IMR-90 (cell line): ENCODE data around the gene GNL1. TPM values are rescaled to one million over a fixed set of nuclear protein-coding genes. Genes with fewer than 3 reads are reported as not detected.

ENCODE experiments used
- ATAC-seq: fragments of 200-7000 bp; cut with Tn5 transposase; 2 replicates; pipeline ENCODE4 v1.9.1; 2020; ENCODE audit warnings: low read depth, mild to moderate bottlenecking, moderate library complexity
- BruUV-seq: library from RNA; stranded (reverse); fragments of 400-500 nt; replicated peaks from 2 replicates; lab custom pipeline; 2021; lab: Mats Ljungman, UMichigan
- CTCF ChIA-PET: fragments of 300-600 bp; formaldehyde crosslinking; extraction: SDS; loops from one replicate; lab custom pipeline; 2021; ENCODE audit warnings: antibody characterized with exemption; lab: Yijun Ruan, JAX
- POLR2A ChIA-PET: fragments of 300-600 bp; sonication (Branson Sonifier 250); formaldehyde crosslinking; loops from one replicate; lab custom pipeline; 2022; ENCODE audit warnings: antibody characterized with exemption; ENCODE audit not compliant: unreplicated experiment; lab: Charles Lee
- DNase-seq: peaks from one replicate; pipeline ENCODE4 v3.0.0; 2013
- H2AFZ ChIP-seq: replicated peaks from 2 replicates; pipeline ENCODE3; 2013; ENCODE audit warnings: low read length, mild to moderate bottlenecking; ENCODE audit not compliant: poor library complexity
- H2AK5ac ChIP-seq: 2 replicates; pipeline ENCODE4 v1.6.1; 2013; ENCODE audit warnings: low read depth, low read length, inconsistent platforms
- H2AK9ac ChIP-seq: replicated peaks from 2 replicates; pipeline ENCODE3; 2013; ENCODE audit warnings: mild to moderate bottlenecking, low read depth, low read length, moderate library complexity; ENCODE audit not compliant: poor library complexity
- H2BK120ac ChIP-seq: 2 replicates; pipeline ENCODE4 v1.6.1; 2013; ENCODE audit warnings: low read depth, low read length, inconsistent platforms
- H2BK15ac ChIP-seq: 3 replicates; pipeline ENCODE4 v1.6.1; 2013; ENCODE audit warnings: low read depth, low read length, inconsistent platforms
- H2BK20ac ChIP-seq: 2 replicates; pipeline ENCODE4 v1.6.1; 2013; ENCODE audit warnings: low read depth, mild to moderate bottlenecking, inconsistent platforms, low read length, moderate library complexity
- H2BK5ac ChIP-seq: 2 replicates; pipeline ENCODE4 v1.6.1; 2013; ENCODE audit warnings: mild to moderate bottlenecking, low read depth, low read length, inconsistent platforms; ENCODE audit not compliant: poor library complexity, severe bottlenecking
- H3K14ac ChIP-seq: replicated peaks from 2 replicates; pipeline ENCODE4 v1.6.1; 2013; ENCODE audit warnings: low read depth, low read length, inconsistent platforms
- H3K18ac ChIP-seq: 2 replicates; pipeline ENCODE4 v1.6.1; 2013; ENCODE audit warnings: low read depth, low read length, control low read depth
- H3K23ac ChIP-seq: 2 replicates; pipeline ENCODE4 v1.6.1; 2013; ENCODE audit warnings: low read depth, low read length, inconsistent platforms
- H3K27ac ChIP-seq: 2 replicates; pipeline ENCODE4 v1.5.1; 2013; ENCODE audit warnings: mild to moderate bottlenecking, control low read depth, low read length; ENCODE audit not compliant: insufficient read depth
- H3K27me3 ChIP-seq: 2 replicates; pipeline ENCODE4 v1.6.1; 2013; ENCODE audit warnings: low read length; ENCODE audit not compliant: control insufficient read depth, insufficient read depth
- H3K36me3 ChIP-seq: 2 replicates; pipeline ENCODE4 v1.6.1; 2013; ENCODE audit warnings: low read length, mixed read lengths; ENCODE audit not compliant: control insufficient read depth, insufficient read depth
- H3K4ac ChIP-seq: 2 replicates; pipeline ENCODE4 v1.6.1; 2013; ENCODE audit warnings: low read depth, low read length, inconsistent platforms
- H3K4me1 ChIP-seq: 2 replicates; pipeline ENCODE4 v1.6.1; 2013; ENCODE audit warnings: low read length, mixed read lengths; ENCODE audit not compliant: control insufficient read depth, insufficient read depth
- H3K4me2 ChIP-seq: 2 replicates; pipeline ENCODE4 v1.6.1; 2013; ENCODE audit warnings: low read depth, mild to moderate bottlenecking, control low read depth, low read length, moderate library complexity
- H3K4me3 ChIP-seq: 2 replicates; pipeline ENCODE4 v1.5.1; 2013; ENCODE audit warnings: low read depth, mild to moderate bottlenecking, control low read depth, low read length, moderate library complexity; ENCODE audit not compliant: insufficient read depth
- H3K56ac ChIP-seq: 2 replicates; pipeline ENCODE4 v1.6.1; 2013; ENCODE audit warnings: low read length, inconsistent platforms; ENCODE audit not compliant: insufficient read depth; ENCODE audit errors: extremely low read depth
- H3K79me1 ChIP-seq, 2 experiments: 2 replicates each; pipeline ENCODE4 v1.6.1; 2013; ENCODE audit warnings: low read length in 2 of 2, inconsistent platforms in 1 of 2, low read depth in 1 of 2
- H3K9ac ChIP-seq: 2 replicates; pipeline ENCODE4 v1.6.1; 2013; ENCODE audit warnings: low read depth, low read length, control low read depth
- H3K9me1 ChIP-seq: 2 replicates; pipeline ENCODE4 v1.6.1; 2013; ENCODE audit warnings: low read length, inconsistent platforms; ENCODE audit not compliant: insufficient read depth
- H3K9me3 ChIP-seq: 2 replicates; pipeline ENCODE4 v1.6.1; 2013; ENCODE audit warnings: low read length; ENCODE audit not compliant: control insufficient read depth, insufficient read depth
- H4K20me1 ChIP-seq: 2 replicates; pipeline ENCODE4 v1.6.1; 2013; ENCODE audit warnings: low read length, inconsistent platforms; ENCODE audit not compliant: insufficient read depth
- H4K5ac ChIP-seq: 2 replicates; pipeline ENCODE4 v1.6.1; 2013; ENCODE audit warnings: mild to moderate bottlenecking, low read depth, low read length, control low read depth
- H4K8ac ChIP-seq, 2 experiments: 2 replicates each; pipeline ENCODE4 v1.6.1; 2013; ENCODE audit warnings: low read depth in 2 of 2, low read length in 2 of 2, control low read depth in 1 of 2, inconsistent platforms in 1 of 2
- H4K91ac ChIP-seq: 2 replicates; pipeline ENCODE4 v1.6.1; 2013; ENCODE audit warnings: low read depth, low read length, inconsistent platforms; ENCODE audit not compliant: insufficient read depth
- BHLHE40 ChIP-seq: fragments of 150-350 bp; IDR thresholded peaks from 2 replicates; pipeline ENCODE4 v1.6.1; 2016; ENCODE audit warnings: mild to moderate bottlenecking, low read depth, low read length
- CEBPB ChIP-seq: IDR thresholded peaks from 2 replicates; pipeline ENCODE4 v1.6.1; 2012; ENCODE audit warnings: low read depth, low read length, improper control_type of control experiment
- MXI1 ChIP-seq: IDR thresholded peaks from 2 replicates; pipeline ENCODE4 v1.6.1; 2012; ENCODE audit warnings: low read depth, mild to moderate bottlenecking, low read length, moderate library complexity, borderline replicate concordance
- NFE2L2 ChIP-seq: fragments of 150-350 bp; IDR thresholded peaks from 2 replicates; pipeline ENCODE4 v1.6.1; 2016; ENCODE audit warnings: low read depth, mild to moderate bottlenecking, low read length
- POLR2A ChIP-seq: IDR thresholded peaks from 2 replicates; pipeline ENCODE4 v1.6.1; 2012; ENCODE audit warnings: mild to moderate bottlenecking, low read depth, low read length
- RAD21 ChIP-seq: IDR thresholded peaks from 2 replicates; pipeline ENCODE4 v1.6.1; 2012; ENCODE audit warnings: low read length, improper control_type of control experiment
- RFX5 ChIP-seq: IDR thresholded peaks from 2 replicates; pipeline ENCODE4 v1.8.0; 2012; ENCODE audit warnings: low read depth, mild to moderate bottlenecking, low read length, moderate library complexity
- WGBS, 2 experiments: methylation state at CpG; one replicate each; pipeline versions ENCODE4 v1.1.5 to v1.1.7; 2013; ENCODE audit warnings: missing lambda C conversion rate in 2 of 2; ENCODE audit not compliant: insufficient read length in 1 of 2; ENCODE audit errors: extremely low coverage in 2 of 2; 5-methylcytosine and 5-hydroxymethylcytosine counted together
- dilution Hi-C: fragments of 300-500 bp; cut with HindIII; formaldehyde crosslinking; loops from one replicate; pipeline ENCODE4 v1.14.3; 2018; ENCODE audit warnings: low sequenced_read_pairs; ENCODE audit not compliant: unreplicated experiment
- in situ Hi-C: fragments of 300-500 bp; cut with MboI; formaldehyde crosslinking; loops from 3 replicates; pipeline ENCODE4 v1.14.3; 2019; ENCODE audit warnings: low sequenced_read_pairs, inconsistent platforms, mixed read lengths
- intact Hi-C: fragments of 100-400 bp; cut with micrococcal nuclease; formaldehyde crosslinking; loops from 2 replicates; pipeline ENCODE4 v1.10.0; 2022
- polyA plus RNA-seq, 3 experiments: library from polyadenylated mRNA; depleted of rRNA; stranded (reverse); fragments of >200 nt; gene quantifications; 2 replicates each; pipeline ENCODE4 v1.2.3, GENCODE V29; 2012; ENCODE audit warnings: low replicate concordance in 1 of 3
- total RNA-seq: library from RNA; depleted of rRNA; stranded (reverse); fragments of >200 nt; gene quantifications from 2 replicates; pipeline ENCODE4 v1.2.3, GENCODE V29; 2012
- TF ChIP-seq, protein P1 (sequence below): fragments of 150-350 bp; IDR thresholded peaks from 2 replicates; pipeline ENCODE4 v1.6.1; 2017; ENCODE audit warnings: mild to moderate bottlenecking, antibody characterized with exemption, low read length, low read depth

The GNL1 gene
- total and polyA plus RNA-seq, 2 of the 4 experiments (the other 2 are of a cell fraction) = 40.5 to 44.0 TPM

DNA sequence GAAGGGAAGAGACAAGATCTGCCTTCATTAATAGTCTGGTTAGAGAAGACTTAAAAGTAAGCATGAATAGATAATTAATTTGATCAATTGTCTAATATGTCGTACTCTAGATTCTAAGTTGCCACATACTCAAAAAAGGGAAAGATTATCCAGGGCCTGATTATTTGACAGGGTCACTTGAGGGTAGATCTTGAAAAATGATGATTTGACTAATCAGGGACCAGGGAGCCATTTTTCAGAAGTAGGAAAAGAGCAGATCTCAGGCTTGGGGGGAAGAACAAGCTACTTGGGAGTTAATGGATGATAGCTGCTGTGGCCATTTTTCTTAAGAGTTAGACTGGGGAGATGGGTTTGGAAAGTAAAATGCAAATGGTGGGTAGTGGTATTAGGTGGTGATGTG is 36.0 kb upstream of the GNL1 start:
- no TSS peak for BruUV-seq
- intact Hi-C loops = no loop called here

More for the DNA sequence above, 36.0 kb upstream of the GNL1 start:
- Histone ChIP-seq H4K5ac (no peak overlapping the region), H4K91ac (no peak overlapping the region), H3K27ac (no peak overlapping the region), H3K4me3 (no peak overlapping the region), H3K56ac (no peak overlapping the region), H3K27me3 (no peaks in the 10 kb centered on the region), H2BK20ac (no peak overlapping the region), H3K4me2 (no peak overlapping the region), H2AK5ac (no peak overlapping the region), H2BK120ac (no peak overlapping the region), H3K18ac (no peak overlapping the region), H3K23ac (no peak overlapping the region), H3K4ac (no peak overlapping the region), H3K9ac (no peak overlapping the region), H2BK15ac (no peak overlapping the region), H3K4me1 (peaks cover 7% of the 10 kb centered on the region), H3K14ac (no peak overlapping the region), H3K79me1 (peaks cover 16 to 18% of the 10 kb centered on the region in 2 experiments), H3K36me3 (peaks cover 44% of the 10 kb centered on the region), H2AFZ (no peak overlapping the region), H3K9me1 (no peaks in the 10 kb centered on the region; the same call in 1 of the 2 replicates), H2AK9ac (no peak overlapping the region), H4K20me1 (peaks cover 5% of the 10 kb centered on the region), H2BK5ac (no peak overlapping the region), H3K9me3 (no peaks in the 10 kb centered on the region), H4K8ac (no peak overlapping the region)
- DNase-seq (no peak), ATAC-seq (no peak)
- ChIA-PET CTCF (interaction anchor here (1.5 kb wide), 1 partner anchor 51 kb away, joined by 4 read pairs; no protein-coding TSS in a partner anchor), POLR2A (no interaction called here)
- TF ChIP-seq MXI1 = no peak
- TF ChIP-seq, protein P1, sequence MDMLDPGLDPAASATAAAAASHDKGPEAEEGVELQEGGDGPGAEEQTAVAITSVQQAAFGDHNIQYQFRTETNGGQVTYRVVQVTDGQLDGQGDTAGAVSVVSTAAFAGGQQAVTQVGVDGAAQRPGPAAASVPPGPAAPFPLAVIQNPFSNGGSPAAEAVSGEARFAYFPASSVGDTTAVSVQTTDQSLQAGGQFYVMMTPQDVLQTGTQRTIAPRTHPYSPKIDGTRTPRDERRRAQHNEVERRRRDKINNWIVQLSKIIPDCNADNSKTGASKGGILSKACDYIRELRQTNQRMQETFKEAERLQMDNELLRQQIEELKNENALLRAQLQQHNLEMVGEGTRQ = no peak
- TF ChIP-seq NFE2L2 = no peak
- TF ChIP-seq CEBPB = no peak
- TF ChIP-seq RAD21 = no peak
- no peak for TF ChIP-seq POLR2A
- no peak for TF ChIP-seq RFX5
- no peak for TF ChIP-seq BHLHE40
- in situ Hi-C loops (no loop called here), dilution Hi-C loops (no loop called here)
- no CpG with 5 or more reads among the region's 1 CpG for WGBS, 2 experiments
